Neural crest cell (in vitro differentiated cells): Measurements from ENCODE around the gene EML1. TPM values are rescaled to one million over a fixed set of nuclear protein-coding genes. Genes with fewer than 3 reads are reported as not detected.

ENCODE experiments used
- DNase-seq: peaks from one replicate; pipeline ENCODE4 v3.0.0; 2021; ENCODE audit warnings: low read depth, mixed read lengths, low spot score
- H3K27ac Mint-ChIP-seq: one replicate; pipeline ENCODE4 v1.8.0; 2021; ENCODE audit warnings: mild to moderate bottlenecking, mixed read lengths; ENCODE audit not compliant: unreplicated experiment
- H3K27me3 Mint-ChIP-seq: 2 replicates; pipeline ENCODE4 v1.8.0; 2021; ENCODE audit warnings: low read depth, mild to moderate bottlenecking, mixed read lengths
- H3K36me3 Mint-ChIP-seq: 2 replicates; pipeline ENCODE4 v1.8.0; 2021; ENCODE audit warnings: low read depth, mild to moderate bottlenecking, mixed read lengths
- H3K4me1 Mint-ChIP-seq: 2 replicates; pipeline ENCODE4 v1.8.0; 2021; ENCODE audit warnings: mixed read lengths
- H3K4me3 Mint-ChIP-seq: one replicate; pipeline ENCODE4 v1.8.0; 2021; ENCODE audit warnings: mild to moderate bottlenecking, mixed read lengths
- H3K9me3 Mint-ChIP-seq: 2 replicates; pipeline ENCODE4 v1.8.0; 2021; ENCODE audit warnings: mixed read lengths
- total RNA-seq: library from RNA; stranded (reverse); gene quantifications from 2 replicates; pipeline ENCODE4 v1.2.1, GENCODE V29; 2021
- TF ChIP-seq, protein P1 (sequence below): fragments of 200-600 bp; sonication (generic); conservative IDR thresholded peaks from 2 replicates; pipeline ENCODE4 v1.5.0; 2021; ENCODE audit warnings: antibody characterized with exemption, mild to moderate bottlenecking

Gene EML1
- total RNA-seq, 1 donor from 2014 or later: 40.1 TPM

DNA sequence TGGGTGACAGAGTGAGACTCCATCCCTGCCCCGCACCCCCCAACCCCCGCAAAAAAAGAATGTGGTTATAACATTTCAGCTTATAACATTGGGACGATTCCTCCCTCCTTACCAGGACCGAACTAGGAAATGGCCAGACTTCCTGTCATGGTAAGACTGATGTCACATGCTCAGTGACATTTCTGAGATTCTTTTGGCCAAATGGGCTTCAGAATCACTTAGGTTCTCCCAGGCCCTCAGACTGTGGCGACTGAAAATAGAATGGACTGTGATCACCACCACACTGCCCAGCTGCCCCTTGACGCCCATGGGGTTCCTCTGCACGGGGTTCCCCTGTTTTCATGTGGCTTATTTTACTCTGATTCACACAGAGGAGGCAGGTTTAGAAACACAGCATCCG, 157.0 kb downstream of the EML1 start:
- Mint-ChIP-seq H3K27me3 (peaks cover 4% of the 10 kb centered on the region), H3K4me1 (peaks cover 7% of the 10 kb centered on the region), H3K36me3 (peaks cover 5% of the 10 kb centered on the region), H3K4me3 (no peak overlapping the region), H3K27ac (no peak overlapping the region), H3K9me3 (no peaks in the 10 kb centered on the region)
- TF ChIP-seq, protein P1, sequence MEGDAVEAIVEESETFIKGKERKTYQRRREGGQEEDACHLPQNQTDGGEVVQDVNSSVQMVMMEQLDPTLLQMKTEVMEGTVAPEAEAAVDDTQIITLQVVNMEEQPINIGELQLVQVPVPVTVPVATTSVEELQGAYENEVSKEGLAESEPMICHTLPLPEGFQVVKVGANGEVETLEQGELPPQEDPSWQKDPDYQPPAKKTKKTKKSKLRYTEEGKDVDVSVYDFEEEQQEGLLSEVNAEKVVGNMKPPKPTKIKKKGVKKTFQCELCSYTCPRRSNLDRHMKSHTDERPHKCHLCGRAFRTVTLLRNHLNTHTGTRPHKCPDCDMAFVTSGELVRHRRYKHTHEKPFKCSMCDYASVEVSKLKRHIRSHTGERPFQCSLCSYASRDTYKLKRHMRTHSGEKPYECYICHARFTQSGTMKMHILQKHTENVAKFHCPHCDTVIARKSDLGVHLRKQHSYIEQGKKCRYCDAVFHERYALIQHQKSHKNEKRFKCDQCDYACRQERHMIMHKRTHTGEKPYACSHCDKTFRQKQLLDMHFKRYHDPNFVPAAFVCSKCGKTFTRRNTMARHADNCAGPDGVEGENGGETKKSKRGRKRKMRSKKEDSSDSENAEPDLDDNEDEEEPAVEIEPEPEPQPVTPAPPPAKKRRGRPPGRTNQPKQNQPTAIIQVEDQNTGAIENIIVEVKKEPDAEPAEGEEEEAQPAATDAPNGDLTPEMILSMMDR: no peak
- DNase-seq: no peak

DNA sequence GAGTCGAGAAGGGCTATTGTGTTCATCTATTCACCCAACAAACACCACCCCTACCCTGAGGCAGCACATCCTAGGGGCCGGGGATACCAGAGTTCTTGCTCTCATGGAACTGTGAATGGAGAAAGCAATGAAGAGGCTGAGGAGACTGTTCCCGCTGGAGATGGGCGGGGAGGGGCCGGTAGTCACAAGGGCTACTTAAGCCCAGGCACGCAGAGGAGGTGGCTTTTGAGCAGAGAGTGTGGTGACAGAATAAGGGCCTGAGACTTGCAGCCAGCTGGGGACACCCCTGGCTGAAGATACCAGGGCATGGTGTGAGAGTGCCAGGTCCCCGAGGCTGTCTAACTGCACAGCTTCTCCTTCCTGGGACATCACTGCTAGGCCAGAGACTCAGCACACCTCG, 157.9 kb downstream of the EML1 start:
- H3K9me3 Mint-ChIP-seq: no peaks in the 10 kb centered on the region
- TF ChIP-seq, protein P1: no peak
- H3K4me3 Mint-ChIP-seq: peak overlapping the region; percentile 25
- no peak overlapping the region for H3K27ac Mint-ChIP-seq
- peaks cover 5% of the 10 kb centered on the region for H3K36me3 Mint-ChIP-seq
- no peak for DNase-seq
- H3K4me1 Mint-ChIP-seq: peaks cover 7% of the 10 kb centered on the region
- H3K27me3 Mint-ChIP-seq: peaks cover 4% of the 10 kb centered on the region

DNA sequence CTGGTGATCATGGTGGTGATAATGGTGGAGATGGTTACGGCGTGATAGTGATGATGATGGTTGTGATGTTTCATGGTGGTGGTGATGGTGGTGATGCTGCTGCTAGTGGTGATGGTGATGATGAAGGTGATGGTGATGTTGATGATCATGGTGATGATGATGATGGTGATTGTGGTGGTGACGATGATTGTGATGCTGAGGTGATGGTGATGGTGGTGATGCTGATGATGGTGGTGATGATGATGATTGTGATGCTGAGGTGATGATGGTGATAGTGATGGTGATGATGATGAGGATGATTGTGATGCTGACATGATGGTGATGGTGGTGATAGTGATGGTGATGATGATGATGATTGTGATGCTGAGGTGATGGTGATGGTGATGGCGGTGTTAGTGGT, 158.8 kb downstream of the EML1 start:
- no peak for DNase-seq
- Mint-ChIP-seq H3K27ac (no peak overlapping the region), H3K4me3 (no peak overlapping the region), H3K9me3 (no peaks in the 10 kb centered on the region), H3K36me3 (peaks cover 5% of the 10 kb centered on the region), H3K4me1 (peaks cover 7% of the 10 kb centered on the region), H3K27me3 (peaks cover 4% of the 10 kb centered on the region)
- TF ChIP-seq, protein P1: no peak

DNA sequence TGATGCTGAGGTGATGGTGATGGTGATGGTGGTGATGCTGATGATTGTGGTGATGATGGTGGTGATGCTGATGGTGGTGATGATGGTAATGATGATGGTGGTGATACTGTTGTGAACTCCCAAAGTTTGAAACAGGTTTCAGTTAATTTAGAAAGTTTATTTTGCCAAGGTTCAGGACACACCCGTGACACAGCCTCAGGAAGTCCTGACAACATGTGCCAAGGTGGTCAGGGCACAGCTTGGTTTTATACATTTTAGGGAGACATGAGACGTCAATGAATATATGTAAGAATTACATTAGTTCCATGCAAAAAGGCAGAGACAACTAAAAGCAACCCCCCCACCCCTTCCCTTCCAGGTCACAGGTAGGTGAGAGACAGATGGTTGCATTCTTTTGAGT, 159.2 kb downstream of the EML1 start:
- Mint-ChIP-seq H3K27ac (no peak overlapping the region), H3K4me1 (peaks cover 7% of the 10 kb centered on the region), H3K9me3 (no peaks in the 10 kb centered on the region), H3K36me3 (peaks cover 5% of the 10 kb centered on the region), H3K27me3 (peaks cover 4% of the 10 kb centered on the region), H3K4me3 (no peak overlapping the region)
- TF ChIP-seq, protein P1: no peak
- no peak for DNase-seq

DNA sequence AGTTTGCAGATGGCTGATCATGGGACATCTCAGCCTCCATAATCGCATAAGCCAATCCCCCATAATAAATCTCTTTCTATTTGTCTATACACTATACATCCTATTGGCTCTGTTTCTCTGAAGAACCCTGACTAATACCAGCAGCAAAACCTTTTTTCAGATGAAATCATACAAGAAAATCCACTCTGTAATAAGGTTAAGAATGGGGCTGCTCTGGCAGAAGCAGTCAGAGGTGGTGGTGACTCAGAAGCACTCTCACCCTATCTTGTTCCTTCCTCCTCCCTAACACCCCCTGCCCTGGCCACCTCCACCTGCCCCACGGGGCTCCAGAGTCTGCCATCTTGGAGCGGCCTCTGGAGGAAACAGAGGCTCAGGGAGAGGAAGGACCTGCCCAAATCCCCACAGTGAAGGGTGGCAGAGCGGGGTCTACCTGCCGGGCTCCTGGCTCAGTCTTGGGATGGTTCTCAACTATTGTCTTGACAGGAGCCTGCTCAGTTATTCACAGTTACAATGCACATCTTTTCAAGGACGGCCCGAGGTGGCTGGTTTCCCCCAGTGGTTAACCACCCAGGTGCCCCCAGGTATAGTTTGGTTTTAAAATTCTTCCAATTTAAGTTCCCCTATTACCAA, 162.7 kb downstream of the EML1 start:
- no peak overlapping the region for H3K4me3 Mint-ChIP-seq
- peaks cover 7% of the 10 kb centered on the region for H3K27me3 Mint-ChIP-seq
- no peaks in the 10 kb centered on the region for H3K9me3 Mint-ChIP-seq
- peaks cover 5% of the 10 kb centered on the region for H3K36me3 Mint-ChIP-seq
- H3K27ac Mint-ChIP-seq: no peak overlapping the region
- TF ChIP-seq, protein P1: no peak
- no peak for DNase-seq
- H3K4me1 Mint-ChIP-seq: peaks cover 9% of the 10 kb centered on the region
